ENCODE measurements around the gene SST.

DNA sequence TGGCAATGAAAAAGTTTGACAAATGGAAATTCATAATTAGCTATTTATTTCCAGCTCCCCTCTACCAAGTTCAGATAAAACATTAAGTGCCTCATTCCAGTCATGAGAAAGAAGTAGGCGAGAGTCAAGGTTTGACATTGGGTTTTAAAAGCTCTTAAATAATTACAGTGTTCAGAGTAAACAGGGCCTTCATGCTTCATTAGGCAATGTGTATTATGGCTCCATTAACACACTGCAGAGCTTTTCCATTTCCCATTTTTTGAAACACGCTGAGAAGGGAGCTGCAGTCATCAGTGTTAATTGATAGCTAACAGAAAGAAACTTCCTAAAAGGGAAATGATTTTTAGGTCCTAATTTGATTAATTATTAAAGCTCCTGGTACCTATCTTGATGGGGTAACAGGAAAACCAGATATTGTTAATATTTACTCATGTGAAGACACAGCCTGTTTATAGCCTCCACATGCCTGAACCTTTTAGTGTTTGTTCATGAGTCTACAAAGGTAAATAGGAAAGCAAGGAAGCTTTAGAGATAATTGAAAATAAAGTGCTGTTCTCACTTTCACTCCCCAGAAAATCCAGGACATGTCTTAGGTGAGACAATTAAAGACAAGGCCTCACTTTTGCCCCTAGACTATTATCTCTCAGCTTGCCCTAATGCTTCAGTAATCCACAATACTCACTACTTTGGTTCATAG is 28.7 kb downstream of the SST start:
- TF ChIP-seq, protein P1, sequence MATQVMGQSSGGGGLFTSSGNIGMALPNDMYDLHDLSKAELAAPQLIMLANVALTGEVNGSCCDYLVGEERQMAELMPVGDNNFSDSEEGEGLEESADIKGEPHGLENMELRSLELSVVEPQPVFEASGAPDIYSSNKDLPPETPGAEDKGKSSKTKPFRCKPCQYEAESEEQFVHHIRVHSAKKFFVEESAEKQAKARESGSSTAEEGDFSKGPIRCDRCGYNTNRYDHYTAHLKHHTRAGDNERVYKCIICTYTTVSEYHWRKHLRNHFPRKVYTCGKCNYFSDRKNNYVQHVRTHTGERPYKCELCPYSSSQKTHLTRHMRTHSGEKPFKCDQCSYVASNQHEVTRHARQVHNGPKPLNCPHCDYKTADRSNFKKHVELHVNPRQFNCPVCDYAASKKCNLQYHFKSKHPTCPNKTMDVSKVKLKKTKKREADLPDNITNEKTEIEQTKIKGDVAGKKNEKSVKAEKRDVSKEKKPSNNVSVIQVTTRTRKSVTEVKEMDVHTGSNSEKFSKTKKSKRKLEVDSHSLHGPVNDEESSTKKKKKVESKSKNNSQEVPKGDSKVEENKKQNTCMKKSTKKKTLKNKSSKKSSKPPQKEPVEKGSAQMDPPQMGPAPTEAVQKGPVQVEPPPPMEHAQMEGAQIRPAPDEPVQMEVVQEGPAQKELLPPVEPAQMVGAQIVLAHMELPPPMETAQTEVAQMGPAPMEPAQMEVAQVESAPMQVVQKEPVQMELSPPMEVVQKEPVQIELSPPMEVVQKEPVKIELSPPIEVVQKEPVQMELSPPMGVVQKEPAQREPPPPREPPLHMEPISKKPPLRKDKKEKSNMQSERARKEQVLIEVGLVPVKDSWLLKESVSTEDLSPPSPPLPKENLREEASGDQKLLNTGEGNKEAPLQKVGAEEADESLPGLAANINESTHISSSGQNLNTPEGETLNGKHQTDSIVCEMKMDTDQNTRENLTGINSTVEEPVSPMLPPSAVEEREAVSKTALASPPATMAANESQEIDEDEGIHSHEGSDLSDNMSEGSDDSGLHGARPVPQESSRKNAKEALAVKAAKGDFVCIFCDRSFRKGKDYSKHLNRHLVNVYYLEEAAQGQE (IDR thresholded peaks at IDR 0.05), result no peak
- TF ChIP-seq, protein P2, sequence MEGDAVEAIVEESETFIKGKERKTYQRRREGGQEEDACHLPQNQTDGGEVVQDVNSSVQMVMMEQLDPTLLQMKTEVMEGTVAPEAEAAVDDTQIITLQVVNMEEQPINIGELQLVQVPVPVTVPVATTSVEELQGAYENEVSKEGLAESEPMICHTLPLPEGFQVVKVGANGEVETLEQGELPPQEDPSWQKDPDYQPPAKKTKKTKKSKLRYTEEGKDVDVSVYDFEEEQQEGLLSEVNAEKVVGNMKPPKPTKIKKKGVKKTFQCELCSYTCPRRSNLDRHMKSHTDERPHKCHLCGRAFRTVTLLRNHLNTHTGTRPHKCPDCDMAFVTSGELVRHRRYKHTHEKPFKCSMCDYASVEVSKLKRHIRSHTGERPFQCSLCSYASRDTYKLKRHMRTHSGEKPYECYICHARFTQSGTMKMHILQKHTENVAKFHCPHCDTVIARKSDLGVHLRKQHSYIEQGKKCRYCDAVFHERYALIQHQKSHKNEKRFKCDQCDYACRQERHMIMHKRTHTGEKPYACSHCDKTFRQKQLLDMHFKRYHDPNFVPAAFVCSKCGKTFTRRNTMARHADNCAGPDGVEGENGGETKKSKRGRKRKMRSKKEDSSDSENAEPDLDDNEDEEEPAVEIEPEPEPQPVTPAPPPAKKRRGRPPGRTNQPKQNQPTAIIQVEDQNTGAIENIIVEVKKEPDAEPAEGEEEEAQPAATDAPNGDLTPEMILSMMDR (IDR thresholded peaks at IDR 0.05; ENCODE audit: low read depth, low read length, missing input control), result no peak
- no peak for TF ChIP-seq RAD21 (IDR thresholded peaks at IDR 0.05)
- no peak for TF ChIP-seq TAF1 (conservative IDR thresholded peaks at IDR 0.05)
- TF ChIP-seq YY1 (IDR thresholded peaks at IDR 0.05), result no peak
- TF ChIP-seq, protein P3, sequence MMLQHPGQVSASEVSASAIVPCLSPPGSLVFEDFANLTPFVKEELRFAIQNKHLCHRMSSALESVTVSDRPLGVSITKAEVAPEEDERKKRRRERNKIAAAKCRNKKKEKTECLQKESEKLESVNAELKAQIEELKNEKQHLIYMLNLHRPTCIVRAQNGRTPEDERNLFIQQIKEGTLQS (IDR thresholded peaks at IDR 0.05), result no peak
- TF ChIP-seq JUND (IDR thresholded peaks at IDR 0.05), result no peak
- no peak for TF ChIP-seq NR2F2 (IDR thresholded peaks at IDR 0.05)
- TF ChIP-seq RXRA (IDR thresholded peaks at IDR 0.05), result peak in 1 of 2 donors; percentile 8
- TF ChIP-seq, protein P4, sequence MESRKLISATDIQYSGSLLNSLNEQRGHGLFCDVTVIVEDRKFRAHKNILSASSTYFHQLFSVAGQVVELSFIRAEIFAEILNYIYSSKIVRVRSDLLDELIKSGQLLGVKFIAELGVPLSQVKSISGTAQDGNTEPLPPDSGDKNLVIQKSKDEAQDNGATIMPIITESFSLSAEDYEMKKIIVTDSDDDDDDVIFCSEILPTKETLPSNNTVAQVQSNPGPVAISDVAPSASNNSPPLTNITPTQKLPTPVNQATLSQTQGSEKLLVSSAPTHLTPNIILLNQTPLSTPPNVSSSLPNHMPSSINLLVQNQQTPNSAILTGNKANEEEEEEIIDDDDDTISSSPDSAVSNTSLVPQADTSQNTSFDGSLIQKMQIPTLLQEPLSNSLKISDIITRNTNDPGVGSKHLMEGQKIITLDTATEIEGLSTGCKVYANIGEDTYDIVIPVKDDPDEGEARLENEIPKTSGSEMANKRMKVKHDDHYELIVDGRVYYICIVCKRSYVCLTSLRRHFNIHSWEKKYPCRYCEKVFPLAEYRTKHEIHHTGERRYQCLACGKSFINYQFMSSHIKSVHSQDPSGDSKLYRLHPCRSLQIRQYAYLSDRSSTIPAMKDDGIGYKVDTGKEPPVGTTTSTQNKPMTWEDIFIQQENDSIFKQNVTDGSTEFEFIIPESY (IDR thresholded peaks at IDR 0.05), result no peak
- TF ChIP-seq FOXA1 (IDR thresholded peaks at IDR 0.05), result no peak

Data from liver (tissue), 3 donors.